Panc1 (cell line): ENCODE measurements around the gene MYT1. TPM values are rescaled to one million over a fixed set of nuclear protein-coding genes. Genes with fewer than 3 reads are reported as not detected.

ENCODE experiments used
- ATAC-seq: fragments of 200-7000 bp; cut with Tn5 transposase; 2 replicates; pipeline ENCODE4 v1.9.1; 2020; ENCODE audit warnings: mild to moderate bottlenecking, moderate library complexity
- BruUV-seq: library from RNA; stranded (reverse); fragments of 400-500 nt; replicated peaks from 2 replicates; lab custom pipeline; 2021; lab: Mats Ljungman, UMichigan
- CTCF ChIA-PET: fragments of 300-600 bp; sonication (Branson Sonifier 250); formaldehyde crosslinking; loops from one replicate; lab custom pipeline; 2022; ENCODE audit warnings: antibody characterized with exemption; lab: Charles Lee
- POLR2A ChIA-PET: fragments of 300-600 bp; sonication (Branson Sonifier 250); formaldehyde crosslinking; loops from one replicate; lab custom pipeline; 2022; ENCODE audit warnings: antibody characterized with exemption; lab: Charles Lee
- DNase-seq: peaks from one replicate; pipeline ENCODE4 v3.0.0-alpha.2; 2010; ENCODE audit warnings: low read depth, low spot score
- H3K27ac ChIP-seq: 2 replicates; pipeline ENCODE4 v1.5.1; 2011; ENCODE audit warnings: mild to moderate bottlenecking, low read length, inconsistent platforms
- H3K27me3 ChIP-seq: fragments of 200-500 bp; sonication (Bioruptor generic); 2 replicates; pipeline ENCODE4 v1.6.0; 2014; ENCODE audit warnings: low read length, inconsistent platforms; ENCODE audit not compliant: control insufficient read depth, insufficient read depth
- H3K36me3 ChIP-seq: fragments of 200-500 bp; sonication (Bioruptor generic); 2 replicates; pipeline ENCODE4 v1.5.1; 2014; ENCODE audit warnings: inconsistent platforms, mild to moderate bottlenecking, low read length, moderate library complexity; ENCODE audit not compliant: control insufficient read depth, insufficient read depth
- H3K4me1 ChIP-seq: 2 replicates; pipeline ENCODE4 v1.5.1; 2011; ENCODE audit warnings: inconsistent platforms, mild to moderate bottlenecking, low read length, moderate library complexity; ENCODE audit not compliant: control insufficient read depth, insufficient read depth
- H3K4me3 ChIP-seq, 2 experiments: 2 replicates each; pipeline ENCODE4 v1.5.1; 2011 to 2012; ENCODE audit warnings: low read depth in 2 of 2, low read length in 2 of 2, mild to moderate bottlenecking in 2 of 2, inconsistent platforms in 1 of 2, moderate library complexity in 1 of 2
- H3K9me3 ChIP-seq: fragments of 200-500 bp; sonication (Bioruptor generic); 2 replicates; pipeline ENCODE4 v1.5.1; 2014; ENCODE audit warnings: low read depth, mild to moderate bottlenecking, inconsistent platforms, low read length, moderate library complexity; ENCODE audit not compliant: control insufficient read depth, insufficient read depth
- CTCF ChIP-seq: fragments of 450-650 bp; IDR thresholded peaks from 2 replicates; pipeline ENCODE4 v1.5.1; 2017; ENCODE audit warnings: mild to moderate bottlenecking
- POLR2AphosphoS5 ChIP-seq: IDR thresholded peaks from 2 replicates; pipeline ENCODE4 v1.6.1; 2012; ENCODE audit warnings: mild to moderate bottlenecking, low read depth, low read length, moderate library complexity
- REST ChIP-seq, 2 experiments: IDR thresholded peaks; 2 replicates each; pipeline ENCODE4 v1.6.1; 2011 to 2012; ENCODE audit warnings: low read depth in 2 of 2, control low read depth in 1 of 2, low read length in 1 of 2, mild to moderate bottlenecking in 1 of 2, moderate library complexity in 1 of 2; ENCODE audit not compliant: insufficient read depth in 1 of 2
- SIN3A ChIP-seq: IDR thresholded peaks from 2 replicates; pipeline ENCODE4 v1.6.1; 2012; ENCODE audit warnings: low read depth, mild to moderate bottlenecking, low read length, moderate library complexity, borderline replicate concordance; ENCODE audit not compliant: insufficient read depth
- TCF7L2 ChIP-seq: IDR thresholded peaks from 2 replicates; pipeline ENCODE4 v1.6.1; 2011; ENCODE audit warnings: mild to moderate bottlenecking, low read depth, low read length, inconsistent platforms
- in situ Hi-C: cut with HindIII; loops from 2 replicates; pipeline ENCODE4 v1.10.0; 2016; ENCODE audit warnings: low sequenced_read_pairs, low pct_unique_long_range_greater_than_20kb
- intact Hi-C: fragments of 100-400 bp; cut with micrococcal nuclease; formaldehyde crosslinking; loops from one replicate; pipeline ENCODE4 v1.10.0; 2022; ENCODE audit not compliant: unreplicated experiment
- total RNA-seq: library from RNA; stranded (reverse); gene quantifications from one replicate; pipeline ENCODE4 v1.2.1, GENCODE V29; 2021; ENCODE audit not compliant: unreplicated experiment

MYT1 gene
- total RNA-seq, 1 experiment from 2014 or later, result 0.41 TPM

- no peaks in the 10 kb centered on the region for H3K9me3 ChIP-seq
- TF ChIP-seq CTCF (no peak), SIN3A (no peak), POLR2AphosphoS5 (no peak), REST (IDR thresholded peaks at IDR 0.05; ENCODE audit: insufficient read depth in 1 of 2, low read depth in 2 of 2, low read length in 1 of 2) (no peak), TCF7L2 (no peak)
- in situ Hi-C loops (no loop called here), intact Hi-C loops (no loop called here)
- H3K4me3 ChIP-seq, result no peak overlapping the region
- no peaks in the 10 kb centered on the region for H3K36me3 ChIP-seq
- no peaks in the 10 kb centered on the region for H3K4me1 ChIP-seq
- no peaks in the 10 kb centered on the region for H3K27me3 ChIP-seq
- CTCF ChIA-PET, result no interaction called here
- no peak overlapping the region for H3K27ac ChIP-seq
- DNase-seq (no peak), ATAC-seq (no peak)
- no TSS peak for BruUV-seq
- POLR2A ChIA-PET, result no interaction called here
Observed at GRCh38 chr20:64264091-64264490, 99.8 kb downstream of the MYT1 start.

- Histone ChIP-seq H3K27ac (no peak overlapping the region), H3K4me3 (no peak overlapping the region), H3K9me3 (no peaks in the 10 kb centered on the region), H3K27me3 (no peaks in the 10 kb centered on the region), H3K36me3 (no peaks in the 10 kb centered on the region), H3K4me1 (no peaks in the 10 kb centered on the region)
- ChIA-PET CTCF (no interaction called here), POLR2A (no interaction called here)
- TF ChIP-seq REST (IDR thresholded peaks at IDR 0.05; ENCODE audit: insufficient read depth in 1 of 2, low read depth in 2 of 2, low read length in 1 of 2) (no peak), CTCF (no peak), POLR2AphosphoS5 (no peak), TCF7L2 (no peak), SIN3A (no peak)
- intact Hi-C loops (no loop called here), in situ Hi-C loops (no loop called here)
- BruUV-seq, result no TSS peak
- DNase-seq (no peak), ATAC-seq (no peak)
Observed at GRCh38 chr20:64265201-64265600, 100.9 kb downstream of the MYT1 start.
